ENCODE data around the gene ZDHHC14. TPM values are rescaled to one million over a fixed set of nuclear protein-coding genes. Genes with fewer than 3 reads are reported as not detected.

ZDHHC14 gene
- total RNA-seq, 1 donor from 2014 or later: 15.2 TPM

- TF ChIP-seq POLR2A (IDR thresholded peaks at IDR 0.05) (no peak), POLR2AphosphoS5 (IDR thresholded peaks at IDR 0.05; ENCODE audit: insufficient read depth in 1 of 2, low read depth in 1 of 2) (no peak), CTCF (IDR thresholded peaks at IDR 0.05) (no peak)
- no peak for DNase-seq (ENCODE audit: extremely low spot score in 2 of 2)
- Histone ChIP-seq H3K4me1 (peaks cover 6% of the 10 kb centered on the region), H3K36me3 (no peaks in the 10 kb centered on the region), H3K27ac (no peak overlapping the region), H3K27me3 (no peaks in the 10 kb centered on the region), H3K9me3 (no peaks in the 10 kb centered on the region), H3K4me3 (no peak overlapping the region)
- intact Hi-C loops (cut with DNase I): no loop called here
These were observed 264.3 kb downstream of the ZDHHC14 start for GRCh38 chr6:157645201-157645795.

- Histone ChIP-seq H3K36me3 (no peaks in the 10 kb centered on the region), H3K4me3 (no peak overlapping the region), H3K27ac (no peak overlapping the region), H3K4me1 (peaks cover 6% of the 10 kb centered on the region), H3K27me3 (no peaks in the 10 kb centered on the region), H3K9me3 (no peaks in the 10 kb centered on the region)
- intact Hi-C loops (cut with DNase I): no loop called here
- TF ChIP-seq CTCF (IDR thresholded peaks at IDR 0.05) (no peak), POLR2A (IDR thresholded peaks at IDR 0.05) (no peak), POLR2AphosphoS5 (IDR thresholded peaks at IDR 0.05; ENCODE audit: insufficient read depth in 1 of 2, low read depth in 1 of 2) (no peak)
- no peak for DNase-seq (ENCODE audit: extremely low spot score in 2 of 2)
These were observed 265.0 kb downstream of the ZDHHC14 start for GRCh38 chr6:157646012-157646411.

- Histone ChIP-seq H3K36me3 (no peaks in the 10 kb centered on the region), H3K27me3 (no peaks in the 10 kb centered on the region), H3K27ac (no peak overlapping the region), H3K4me1 (peaks cover 6% of the 10 kb centered on the region), H3K4me3 (no peak overlapping the region), H3K9me3 (no peaks in the 10 kb centered on the region)
- no peak for DNase-seq (ENCODE audit: extremely low spot score in 2 of 2)
- no peak for TF ChIP-seq POLR2AphosphoS5 (IDR thresholded peaks at IDR 0.05; ENCODE audit: insufficient read depth in 1 of 2, low read depth in 1 of 2)
- TF ChIP-seq CTCF (IDR thresholded peaks at IDR 0.05): no peak
- TF ChIP-seq POLR2A (IDR thresholded peaks at IDR 0.05): no peak
- intact Hi-C loops (cut with DNase I): no loop called here
These were observed 266.4 kb downstream of the ZDHHC14 start for GRCh38 chr6:157647261-157647915.

GRCh38 chr6:157648561-157648960 is 267.6 kb downstream of the ZDHHC14 start:
- DNase-seq (ENCODE audit: extremely low spot score in 2 of 2): no peak
- Histone ChIP-seq H3K4me3 (no peak overlapping the region), H3K36me3 (no peaks in the 10 kb centered on the region), H3K4me1 (peaks cover 6% of the 10 kb centered on the region), H3K27me3 (no peaks in the 10 kb centered on the region), H3K9me3 (no peaks in the 10 kb centered on the region), H3K27ac (no peak overlapping the region)
- no peak for TF ChIP-seq CTCF (IDR thresholded peaks at IDR 0.05)
- no peak for TF ChIP-seq POLR2A (IDR thresholded peaks at IDR 0.05)
- TF ChIP-seq POLR2AphosphoS5 (IDR thresholded peaks at IDR 0.05; ENCODE audit: insufficient read depth in 1 of 2, low read depth in 1 of 2): no peak
- intact Hi-C loops (cut with DNase I): no loop called here

All from vagina (tissue), 2 donors.